GM23248 (cell line): ENCODE data around the gene RYR3. TPM values are rescaled to one million over a fixed set of nuclear protein-coding genes. Genes with fewer than 3 reads are reported as not detected.
A peak's percentile ranks its signal among the peaks of the same experiment; 100 is the strongest.

Source experiments
- DNase-seq: peaks from one replicate; pipeline ENCODE4 v3.0.0-alpha.2; 2015
- H2AFZ ChIP-seq: fragments of 200-600 bp; sonication (generic); 2 replicates; pipeline ENCODE4 v1.6.1; 2016; ENCODE audit warnings: antibody characterized with exemption
- H3F3A ChIP-seq: fragments of 200-600 bp; sonication (generic); 2 replicates; pipeline ENCODE4 v1.6.1; 2016; ENCODE audit warnings: mild to moderate bottlenecking, antibody characterized with exemption, mixed run types; ENCODE audit not compliant: insufficient read depth
- H3K27ac ChIP-seq: fragments of 200-600 bp; sonication (generic); 2 replicates; pipeline ENCODE4 v1.5.1; 2016; ENCODE audit warnings: mild to moderate bottlenecking
- H3K27me3 ChIP-seq: fragments of 200-600 bp; sonication (generic); replicated peaks from 2 replicates; pipeline ENCODE4 v1.6.1; 2016; ENCODE audit warnings: mild to moderate bottlenecking; ENCODE audit not compliant: insufficient read depth
- H3K36me3 ChIP-seq: fragments of 200-600 bp; sonication (generic); 2 replicates; pipeline ENCODE4 v1.6.1; 2016; ENCODE audit warnings: low read depth, mild to moderate bottlenecking
- H3K4me1 ChIP-seq: fragments of 200-600 bp; sonication (generic); 2 replicates; pipeline ENCODE4 v1.6.1; 2016; ENCODE audit warnings: mild to moderate bottlenecking; ENCODE audit not compliant: insufficient read depth
- H3K4me2 ChIP-seq: fragments of 200-600 bp; sonication (generic); one replicate; pipeline ENCODE4 v1.6.1; 2016; ENCODE audit warnings: mild to moderate bottlenecking; ENCODE audit not compliant: unreplicated experiment
- H3K4me3 ChIP-seq: fragments of 200-600 bp; sonication (generic); 2 replicates; pipeline ENCODE4 v1.5.1; 2016; ENCODE audit warnings: mild to moderate bottlenecking
- H3K79me2 ChIP-seq: fragments of 200-600 bp; sonication (generic); 2 replicates; pipeline ENCODE4 v1.6.1; 2016; ENCODE audit warnings: mild to moderate bottlenecking; ENCODE audit not compliant: insufficient read depth
- H3K9ac ChIP-seq: fragments of 200-600 bp; sonication (generic); 2 replicates; pipeline ENCODE4 v1.6.1; 2016; ENCODE audit warnings: mild to moderate bottlenecking
- H3K9me2 ChIP-seq: fragments of 200-600 bp; sonication (generic); 2 replicates; pipeline ENCODE4 v1.6.1; 2016; ENCODE audit warnings: mixed run types, mild to moderate bottlenecking, moderate library complexity; ENCODE audit not compliant: insufficient read depth
- H3K9me3 ChIP-seq: fragments of 200-600 bp; sonication (generic); one replicate; pipeline ENCODE4 v1.6.1; 2017; ENCODE audit warnings: low read depth
- H4K20me1 ChIP-seq: fragments of 200-600 bp; sonication (generic); 2 replicates; pipeline ENCODE4 v1.6.0; 2016; ENCODE audit not compliant: insufficient read depth
- EZH2 ChIP-seq: fragments of 200-600 bp; sonication (generic); IDR thresholded peaks from 2 replicates; pipeline ENCODE4 v1.6.1; 2018; ENCODE audit warnings: antibody characterized with exemption, mild to moderate bottlenecking; ENCODE audit not compliant: insufficient read depth, poor library complexity, severe bottlenecking
- EZH2phosphoT487 ChIP-seq: fragments of 200-600 bp; sonication (generic); IDR thresholded peaks from 2 replicates; pipeline ENCODE4 v1.6.1; 2018; ENCODE audit warnings: antibody characterized with exemption, moderate library complexity, mild to moderate bottlenecking, low read depth; ENCODE audit not compliant: insufficient read depth
- WGBS, 2 experiments: methylation state at CpG; one replicate each; pipeline ENCODE4 v1.1.6; 2015 to 2017; ENCODE audit warnings: low lambda C conversion rate in 2 of 2, low coverage in 1 of 2; ENCODE audit errors: missing lambda C conversion rate in 2 of 2; 5-methylcytosine and 5-hydroxymethylcytosine counted together
- in situ Hi-C: fragments of 300-500 bp; cut with MboI; formaldehyde crosslinking; loops from 2 replicates; pipeline ENCODE4 v1.15.0; 2020
- polyA plus RNA-seq: library from polyadenylated mRNA; unstranded; fragments of >200 nt; fragmentation: Nextera tagmentation; extraction: Ambion mirVana; gene quantifications from 2 replicates; pipeline ENCODE4 v1.2.1, GENCODE V29; 2016
- total RNA-seq: library from RNA; depleted of rRNA; stranded (reverse); fragments of >200 nt; shearing (Covaris generic); gene quantifications from 2 replicates; pipeline ENCODE4 v1.2.3, GENCODE V29; 2014

The RYR3 gene
- total and polyA plus RNA-seq, 2 experiments from 2014 or later = 0.26 TPM; not detected in 1

DNA sequence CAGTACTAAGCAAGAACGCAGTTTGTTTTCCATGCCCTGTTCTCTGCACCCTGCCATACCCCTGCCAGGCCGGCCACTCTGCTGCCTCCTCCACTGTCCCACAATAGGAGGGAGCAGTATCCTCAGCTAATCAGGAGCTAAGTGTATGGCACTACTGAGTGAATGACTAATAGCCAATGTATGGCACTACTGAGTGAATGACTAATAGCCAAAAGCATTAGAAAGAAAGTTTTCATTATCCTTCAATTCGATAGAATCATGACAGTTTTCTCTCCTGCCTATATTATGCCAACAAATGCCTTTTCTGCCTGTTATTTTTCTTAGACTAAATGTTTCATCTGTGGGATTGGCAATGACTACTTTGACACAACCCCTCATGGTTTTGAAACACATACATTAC is 550.0 kb downstream of the RYR3 start:
- 61 to 62% methylated on average over 3 of the region's 3 CpGs for WGBS, 2 experiments
- in situ Hi-C loops = loop anchor here (10.0 kb wide), 1 partner anchor 56 kb away; no protein-coding TSS in a partner anchor
- peak; percentile 73 for DNase-seq
- peaks cover 22% of the 10 kb centered on the region for H3F3A ChIP-seq
- no peaks in the 10 kb centered on the region for H3K36me3 ChIP-seq
- H3K9me2 ChIP-seq = no peaks in the 10 kb centered on the region
- H3K9me3 ChIP-seq = no peaks in the 10 kb centered on the region
- H4K20me1 ChIP-seq = no peaks in the 10 kb centered on the region
- H2AFZ ChIP-seq = no peak overlapping the region
- H3K79me2 ChIP-seq = no peaks in the 10 kb centered on the region
- H3K27ac ChIP-seq = no peak overlapping the region
- no peaks in the 10 kb centered on the region for H3K27me3 ChIP-seq
- no peak overlapping the region for H3K9ac ChIP-seq
- no peak overlapping the region for H3K4me2 ChIP-seq
- TF ChIP-seq EZH2 = no peak
- no peak for TF ChIP-seq EZH2phosphoT487
- H3K4me3 ChIP-seq = no peak overlapping the region
- peaks cover 16% of the 10 kb centered on the region for H3K4me1 ChIP-seq

DNA sequence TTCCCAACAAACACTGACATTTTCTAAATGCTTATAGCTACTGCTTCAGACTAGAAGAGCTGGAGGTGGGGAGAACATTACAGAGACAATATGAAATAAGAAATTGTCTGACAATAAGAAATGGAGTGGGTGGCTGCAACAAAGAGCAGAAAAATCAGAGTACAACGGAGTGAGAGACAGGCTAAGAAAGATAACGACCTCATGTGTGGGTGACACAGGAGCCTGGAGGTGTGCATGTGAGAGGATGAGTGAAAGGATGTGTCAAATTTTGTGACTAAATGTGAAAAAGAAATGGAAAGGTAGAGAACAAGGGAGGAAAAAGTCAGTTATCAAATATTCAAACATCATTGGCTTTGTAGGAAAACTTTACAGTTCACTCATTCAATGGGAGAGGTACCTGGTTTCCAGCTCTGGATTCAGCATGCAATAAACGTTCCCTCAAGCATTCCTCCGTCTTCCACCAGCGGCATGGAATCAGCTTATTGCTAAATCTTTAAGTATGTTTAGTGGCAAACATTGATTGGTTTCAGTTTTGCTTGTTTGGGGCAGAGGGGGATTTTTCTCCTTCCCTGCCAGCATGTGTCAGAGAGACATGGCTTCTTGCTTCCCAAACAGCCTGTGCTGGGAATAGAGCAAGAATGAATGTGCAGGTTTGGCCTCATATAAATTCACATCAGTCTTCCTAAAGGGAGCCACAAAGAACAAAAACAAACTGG is 553.8 kb downstream of the RYR3 start:
- 80 to 82% methylated on average over 5 of the region's 5 CpGs for WGBS, 2 experiments
- Histone ChIP-seq H3K4me1 (peaks cover 17% of the 10 kb centered on the region), H3K36me3 (no peaks in the 10 kb centered on the region), H3K27ac (no peak overlapping the region), H3K4me2 (no peak overlapping the region), H3K9ac (no peak overlapping the region), H4K20me1 (no peaks in the 10 kb centered on the region), H3K9me2 (no peaks in the 10 kb centered on the region), H3K27me3 (no peaks in the 10 kb centered on the region), H3K4me3 (no peak overlapping the region), H3K79me2 (no peaks in the 10 kb centered on the region), H3K9me3 (no peaks in the 10 kb centered on the region), H3F3A (peaks cover 22% of the 10 kb centered on the region), H2AFZ (no peak overlapping the region)
- TF ChIP-seq EZH2 (no peak), EZH2phosphoT487 (no peak)
- no peak for DNase-seq
- in situ Hi-C loops = loop anchor here (10.0 kb wide), 1 partner anchor 60 kb away; no protein-coding TSS in a partner anchor

DNA sequence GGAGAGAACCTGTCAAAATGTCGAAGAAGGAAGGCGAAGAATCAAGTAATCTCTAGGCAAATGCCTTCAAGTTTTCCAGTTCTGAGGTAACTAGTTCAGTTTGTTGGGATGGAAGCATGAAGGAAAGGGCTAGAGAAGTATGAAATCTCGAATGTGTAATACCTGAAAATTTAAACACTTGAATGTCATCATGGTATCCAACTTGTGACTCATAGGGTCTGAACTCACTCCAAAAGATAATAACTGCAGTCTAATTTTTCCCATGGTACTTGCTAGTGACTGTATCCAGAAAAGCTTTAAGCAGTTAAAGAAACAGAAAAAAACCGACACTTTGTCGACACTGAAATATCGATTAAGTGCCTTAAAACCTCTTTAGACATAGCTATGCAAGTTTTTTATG is 554.6 kb downstream of the RYR3 start:
- no peaks in the 10 kb centered on the region for H4K20me1 ChIP-seq
- H3K27ac ChIP-seq = no peak overlapping the region
- H3K9me2 ChIP-seq = no peaks in the 10 kb centered on the region
- no peak overlapping the region for H3K4me2 ChIP-seq
- H3K27me3 ChIP-seq = no peaks in the 10 kb centered on the region
- no peak overlapping the region for H2AFZ ChIP-seq
- WGBS, 2 experiments = 91 to 96% methylated on average over 6 of the region's 6 CpGs
- no peaks in the 10 kb centered on the region for H3K9me3 ChIP-seq
- peak; percentile 45 for DNase-seq
- H3F3A ChIP-seq = peaks cover 18% of the 10 kb centered on the region
- H3K36me3 ChIP-seq = no peaks in the 10 kb centered on the region
- TF ChIP-seq EZH2phosphoT487 (no peak), EZH2 (no peak)
- H3K4me1 ChIP-seq = peaks cover 17% of the 10 kb centered on the region
- no peak overlapping the region for H3K9ac ChIP-seq
- H3K4me3 ChIP-seq = no peak overlapping the region
- no peaks in the 10 kb centered on the region for H3K79me2 ChIP-seq
- in situ Hi-C loops = loop anchor here (10.0 kb wide), 1 partner anchor 61 kb away; no protein-coding TSS in a partner anchor

DNA sequence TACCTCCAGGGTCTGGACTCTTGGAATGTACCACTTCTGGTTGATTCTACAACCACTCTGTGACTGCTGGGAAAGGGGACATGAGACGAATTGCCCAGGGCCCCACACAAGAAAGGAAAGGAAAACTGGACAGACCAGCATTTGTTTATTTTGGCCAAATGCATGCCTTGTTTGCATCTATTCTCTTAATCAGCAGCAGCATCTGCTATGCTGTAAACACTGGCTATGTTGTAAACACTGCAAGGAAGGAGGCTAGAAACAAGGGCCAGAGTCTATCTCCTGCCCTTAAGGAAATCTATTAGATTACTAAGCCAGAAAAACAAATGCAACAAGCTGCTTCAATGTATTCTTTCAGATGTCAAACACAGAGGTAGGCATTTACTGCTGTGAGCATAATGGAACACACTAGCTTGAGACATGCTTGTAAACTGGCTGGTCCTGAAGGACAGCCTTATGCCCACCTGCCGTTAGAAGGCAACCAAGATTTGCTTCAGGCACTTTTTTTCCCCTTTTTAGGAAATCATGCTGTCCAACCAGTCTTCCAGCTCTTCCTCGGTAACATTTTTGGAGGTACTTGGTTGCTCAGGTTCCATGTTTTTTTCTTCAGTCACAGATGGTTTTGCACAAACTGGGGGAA is 555.5 kb downstream of the RYR3 start:
- in situ Hi-C loops = loop anchor here (10.0 kb wide), 1 partner anchor 61 kb away; no protein-coding TSS in a partner anchor
- H3K4me1 ChIP-seq = peaks cover 9% of the 10 kb centered on the region
- no peaks in the 10 kb centered on the region for H3K36me3 ChIP-seq
- no peaks in the 10 kb centered on the region for H3K9me3 ChIP-seq
- no peak overlapping the region for H2AFZ ChIP-seq
- peaks cover 10% of the 10 kb centered on the region; the same call in 1 of the 2 replicates for H3F3A ChIP-seq
- no peak overlapping the region for H3K4me2 ChIP-seq
- 55 to 64% methylated on average over 3 of the region's 3 CpGs for WGBS, 2 experiments
- no peak overlapping the region for H3K9ac ChIP-seq
- H3K27me3 ChIP-seq = no peaks in the 10 kb centered on the region
- H3K4me3 ChIP-seq = no peak overlapping the region
- H3K9me2 ChIP-seq = no peaks in the 10 kb centered on the region
- DNase-seq = no peak
- H3K27ac ChIP-seq = no peak overlapping the region
- H4K20me1 ChIP-seq = no peaks in the 10 kb centered on the region
- no peaks in the 10 kb centered on the region for H3K79me2 ChIP-seq
- no peak for TF ChIP-seq EZH2
- no peak for TF ChIP-seq EZH2phosphoT487
